ENCODE measurements around the gene GRM7. TPM values are rescaled to one million over a fixed set of nuclear protein-coding genes. Genes with fewer than 3 reads are reported as not detected.

Gene GRM7
- total and polyA plus RNA-seq, 9 of the 15 experiments (the other 6 are each of a cell fraction or from before 2014, with no cell fraction given), result not detected

GRCh38 chr3:7734456-7734855 is 873.5 kb downstream of the GRM7 start:
- POLR2A ChIA-PET, result no interaction called here
- Histone ChIP-seq H3K27me3 (ENCODE audit: control insufficient read depth in 2 of 2, insufficient read depth in 2 of 2, low read length in 2 of 2) (no peaks in the 10 kb centered on the region), H3K27ac (ENCODE audit: extremely low read depth, low read depth, low read length) (no peak overlapping the region), H3K36me3 (ENCODE audit: control insufficient read depth, insufficient read depth, low read length) (no peaks in the 10 kb centered on the region), H3K4me3 (no peak overlapping the region), H3K4me2 (ENCODE audit: insufficient read depth, low read length) (no peak overlapping the region), H3K9me1 (ENCODE audit: control insufficient read depth, insufficient read depth, low read length) (no peaks in the 10 kb centered on the region), H3K79me2 (ENCODE audit: control insufficient read depth, insufficient read depth, low read length) (no peaks in the 10 kb centered on the region), H3K4me1 (replicated peaks in 1 of 2; ENCODE audit: control insufficient read depth in 2 of 2, insufficient read depth in 2 of 2, low read length in 2 of 2) (no peaks in the 10 kb centered on the region), H3K9ac (ENCODE audit: insufficient read depth in 1 of 2, low read depth in 2 of 2, low read length in 2 of 2) (no peak overlapping the region), H3K9me3 (replicated peaks; ENCODE audit: control insufficient read depth, insufficient read depth, low read depth, low read length) (no peaks in the 10 kb centered on the region; the same call in none of the 2 replicates), H2AFZ (ENCODE audit: low read depth, low read length) (no peak overlapping the region), H4K20me1 (replicated peaks; ENCODE audit: control insufficient read depth, insufficient read depth, low read length) (no peaks in the 10 kb centered on the region)
- DNase-seq (ENCODE audit: extremely low read depth in 1 of 4, low spot score in 3 of 4) (no peak), ATAC-seq (no peak), FAIRE-seq (no peak)
- intact Hi-C loops (cut with micrococcal nuclease), result no loop called here
- CTCF ChIA-PET (ENCODE audit: low intra/inter-chr PET ratio), result no interaction called here
- in situ Hi-C loops (cut with MboI), result no loop called here
- no TSS peak for BruUV-seq (replicated peaks)
- TF ChIP-seq ZHX1 (conservative IDR thresholded peaks at IDR 0.05; ENCODE audit: low read length), result no peak

DNA sequence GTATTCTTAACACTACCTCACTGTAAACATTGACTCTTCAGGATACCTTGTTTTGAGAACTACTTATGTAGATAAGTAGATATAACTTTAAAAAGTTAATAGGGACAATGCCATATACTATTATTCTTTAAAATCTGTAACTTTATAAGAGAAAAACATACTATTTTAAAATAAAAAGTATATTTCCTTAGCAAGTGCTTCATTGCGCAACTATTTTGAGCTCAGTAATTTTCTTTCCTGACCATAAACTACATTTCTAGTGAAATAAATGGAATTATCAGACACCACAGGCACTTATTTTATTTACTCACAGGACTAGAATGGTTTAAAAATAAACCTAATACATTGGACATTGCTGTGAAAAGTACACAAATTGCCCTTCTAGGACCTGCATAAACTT is 876.3 kb downstream of the GRM7 start:
- FAIRE-seq, result no peak
- WGBS (ENCODE audit: insufficient coverage, low coverage, missing lambda C conversion rate), result 0% methylated on average over 1 of the region's 1 CpG
- TF ChIP-seq CEBPB (tag; IDR thresholded peaks at IDR 0.05) (peak; percentile 55; the same call in 1 of the 2 replicates), ZNF407 (IDR thresholded peaks at IDR 0.05; ENCODE audit: low read depth) (no peak), PYGO2 (tag; IDR thresholded peaks at IDR 0.05) (no peak), SRSF9 (IDR thresholded peaks at IDR 0.05; ENCODE audit: borderline replicate concordance, low read depth, low read length) (no peak)

More for the DNA sequence above, 876.3 kb downstream of the GRM7 start:
- Histone ChIP-seq H3K27ac (ENCODE audit: extremely low read depth, low read depth, low read length) (no peak overlapping the region), H3K9ac (ENCODE audit: insufficient read depth in 1 of 2, low read depth in 2 of 2, low read length in 2 of 2) (no peak overlapping the region), H3K4me1 (replicated peaks in 1 of 2; ENCODE audit: control insufficient read depth in 2 of 2, insufficient read depth in 2 of 2, low read length in 2 of 2) (no peaks in the 10 kb centered on the region), H3K79me2 (ENCODE audit: control insufficient read depth, insufficient read depth, low read length) (no peaks in the 10 kb centered on the region), H3K27me3 (ENCODE audit: control insufficient read depth in 2 of 2, insufficient read depth in 2 of 2, low read length in 2 of 2) (no peaks in the 10 kb centered on the region), H3K4me3 (no peak overlapping the region), H3K4me2 (ENCODE audit: insufficient read depth, low read length) (no peak overlapping the region), H2AFZ (ENCODE audit: low read depth, low read length) (no peak overlapping the region), H4K20me1 (replicated peaks; ENCODE audit: control insufficient read depth, insufficient read depth, low read length) (no peaks in the 10 kb centered on the region), H3K36me3 (ENCODE audit: control insufficient read depth, insufficient read depth, low read length) (no peaks in the 10 kb centered on the region), H3K9me3 (replicated peaks; ENCODE audit: control insufficient read depth, insufficient read depth, low read depth, low read length) (no peaks in the 10 kb centered on the region; the same call in 1 of the 2 replicates), H3K9me1 (ENCODE audit: control insufficient read depth, insufficient read depth, low read length) (no peaks in the 10 kb centered on the region)
- ChIA-PET CTCF (ENCODE audit: low intra/inter-chr PET ratio) (no interaction called here), POLR2A (no interaction called here)
- in situ Hi-C loops (cut with MboI) (no loop called here), intact Hi-C loops (cut with micrococcal nuclease) (no loop called here)
- no TSS peak for BruUV-seq (replicated peaks)
- DNase-seq (ENCODE audit: extremely low read depth in 1 of 4, low spot score in 3 of 4) (no peak), ATAC-seq (no peak)

Measured in K562 (cell line).